Panc1 (cell line): ENCODE data around the gene ADARB1.

Experiments used
- POLR2AphosphoS5 ChIP-seq: IDR thresholded peaks from 2 replicates; pipeline ENCODE4 v1.6.1; 2012; ENCODE audit warnings: mild to moderate bottlenecking, low read depth, low read length, moderate library complexity
- REST ChIP-seq, 2 experiments: IDR thresholded peaks; 2 replicates each; pipeline ENCODE4 v1.6.1; 2011 to 2012; ENCODE audit warnings: low read depth in 2 of 2, control low read depth in 1 of 2, low read length in 1 of 2, mild to moderate bottlenecking in 1 of 2, moderate library complexity in 1 of 2; ENCODE audit not compliant: insufficient read depth in 1 of 2
- SIN3A ChIP-seq: IDR thresholded peaks from 2 replicates; pipeline ENCODE4 v1.6.1; 2012; ENCODE audit warnings: low read depth, mild to moderate bottlenecking, low read length, moderate library complexity, borderline replicate concordance; ENCODE audit not compliant: insufficient read depth
- TF ChIP-seq, protein P1 (sequence below): fragments of 450-650 bp; IDR thresholded peaks from 2 replicates; pipeline ENCODE4 v1.5.1; 2017; ENCODE audit warnings: mild to moderate bottlenecking

- TF ChIP-seq, protein P1, sequence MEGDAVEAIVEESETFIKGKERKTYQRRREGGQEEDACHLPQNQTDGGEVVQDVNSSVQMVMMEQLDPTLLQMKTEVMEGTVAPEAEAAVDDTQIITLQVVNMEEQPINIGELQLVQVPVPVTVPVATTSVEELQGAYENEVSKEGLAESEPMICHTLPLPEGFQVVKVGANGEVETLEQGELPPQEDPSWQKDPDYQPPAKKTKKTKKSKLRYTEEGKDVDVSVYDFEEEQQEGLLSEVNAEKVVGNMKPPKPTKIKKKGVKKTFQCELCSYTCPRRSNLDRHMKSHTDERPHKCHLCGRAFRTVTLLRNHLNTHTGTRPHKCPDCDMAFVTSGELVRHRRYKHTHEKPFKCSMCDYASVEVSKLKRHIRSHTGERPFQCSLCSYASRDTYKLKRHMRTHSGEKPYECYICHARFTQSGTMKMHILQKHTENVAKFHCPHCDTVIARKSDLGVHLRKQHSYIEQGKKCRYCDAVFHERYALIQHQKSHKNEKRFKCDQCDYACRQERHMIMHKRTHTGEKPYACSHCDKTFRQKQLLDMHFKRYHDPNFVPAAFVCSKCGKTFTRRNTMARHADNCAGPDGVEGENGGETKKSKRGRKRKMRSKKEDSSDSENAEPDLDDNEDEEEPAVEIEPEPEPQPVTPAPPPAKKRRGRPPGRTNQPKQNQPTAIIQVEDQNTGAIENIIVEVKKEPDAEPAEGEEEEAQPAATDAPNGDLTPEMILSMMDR = no peak
- no peak for TF ChIP-seq POLR2AphosphoS5
- TF ChIP-seq REST (IDR thresholded peaks at IDR 0.05; ENCODE audit: insufficient read depth in 1 of 2, low read depth in 2 of 2, low read length in 1 of 2) = no peak
- TF ChIP-seq SIN3A = no peak
Observed at GRCh38 chr21:45224189-45224938, 150.0 kb downstream of the ADARB1 start.
